HepG2 (cell line): ENCODE results near the gene PPP1CC. TPM values are rescaled to one million over a fixed set of nuclear protein-coding genes. Genes with fewer than 3 reads are reported as not detected.

Experiments
- ARID2 ChIP-seq: sonication (generic); formaldehyde crosslinking; IDR thresholded peaks from 2 replicates; pipeline ENCODE4 v1.8.1; 2022; ENCODE audit warnings: mild to moderate bottlenecking, missing genetic modification reagents, borderline replicate concordance
- CEBPB ChIP-seq: IDR thresholded peaks from 2 replicates; pipeline ENCODE4 v1.6.1; 2011; ENCODE audit warnings: low read depth, low read length, improper control_type of control experiment, borderline replicate concordance
- CEBPG ChIP-seq: IDR thresholded peaks from 2 replicates; pipeline ENCODE4 v1.6.1; 2016
- DPF2 ChIP-seq: sonication (generic); formaldehyde crosslinking; IDR thresholded peaks from 2 replicates; pipeline ENCODE4 v1.4.0; 2020; ENCODE audit warnings: mild to moderate bottlenecking, low read depth, missing genetic modification reagents, borderline replicate concordance
- EP300 ChIP-seq, 3 experiments: sonication (generic) in 1 of 3; formaldehyde crosslinking in 1 of 3; IDR thresholded peaks; 2 replicates each; pipeline versions ENCODE4 v1.5.1 to v1.6.1; 2011 to 2020; ENCODE audit warnings: low read depth in 2 of 3, low read length in 2 of 3, borderline replicate concordance in 1 of 3, improper control_type of control experiment in 1 of 3, mild to moderate bottlenecking in 1 of 3, missing genetic modification reagents in 1 of 3, moderate library complexity in 1 of 3
- ETV5 ChIP-seq: IDR thresholded peaks from 2 replicates; pipeline ENCODE4 v1.6.1; 2018; ENCODE audit warnings: missing biosample characterization, missing genetic modification reagents, inconsistent platforms, borderline replicate concordance
- FOXA1 ChIP-seq, 2 experiments: fragments of 450-650 bp in 1 of 2; sonication (generic) in 1 of 2; formaldehyde crosslinking in 1 of 2; IDR thresholded peaks; 2 replicates each; pipeline versions ENCODE4 v1.4.0 to v1.6.1; 2016 to 2020; ENCODE audit warnings: missing genetic modification reagents in 1 of 2
- FOXP1 ChIP-seq, 2 experiments: fragments of 450-650 bp in 1 of 2; IDR thresholded peaks; 2 replicates each; pipeline ENCODE4 v1.6.1; 2017 to 2018; ENCODE audit warnings: antibody characterized with exemption in 1 of 2
- GATAD2A ChIP-seq: IDR thresholded peaks from 2 replicates; pipeline ENCODE4 v1.6.1; 2016
- ISL2 ChIP-seq: sonication (generic); formaldehyde crosslinking; IDR thresholded peaks from 2 replicates; pipeline ENCODE4 v1.5.0; 2020; ENCODE audit warnings: missing genetic modification reagents
- MED1 ChIP-seq: sonication (generic); formaldehyde crosslinking; IDR thresholded peaks from 2 replicates; pipeline ENCODE4 v1.4.0; 2020; ENCODE audit warnings: missing genetic modification reagents
- NCOA2 ChIP-seq: sonication (generic); formaldehyde crosslinking; IDR thresholded peaks from 2 replicates; pipeline ENCODE4 v1.8.0; 2022; ENCODE audit warnings: inconsistent platforms
- PHF8 ChIP-seq: sonication (generic); formaldehyde crosslinking; IDR thresholded peaks from 2 replicates; pipeline ENCODE4 v1.5.0; 2020; ENCODE audit warnings: missing genetic modification reagents
- PPARG ChIP-seq: conservative IDR thresholded peaks from 2 replicates; pipeline ENCODE4 v1.6.1; 2016; ENCODE audit warnings: missing biosample characterization, missing genetic modification reagents
- RCOR2 ChIP-seq: IDR thresholded peaks from 2 replicates; pipeline ENCODE4 v1.6.1; 2016; ENCODE audit warnings: missing biosample characterization, missing genetic modification reagents
- RXRB ChIP-seq: IDR thresholded peaks from 2 replicates; pipeline ENCODE4 v1.6.1; 2016; ENCODE audit warnings: borderline replicate concordance, missing genetic modification reagents, missing compliant biosample characterization
- SALL1 ChIP-seq: sonication (generic); formaldehyde crosslinking; IDR thresholded peaks from 2 replicates; pipeline ENCODE4 v1.8.0; 2022; ENCODE audit warnings: mild to moderate bottlenecking, missing genetic modification reagents
- ZKSCAN5 ChIP-seq: sonication (generic); formaldehyde crosslinking; IDR thresholded peaks from 2 replicates; pipeline ENCODE4 v1.5.1; 2020; ENCODE audit warnings: mild to moderate bottlenecking, missing genetic modification reagents
- ZMYM4 ChIP-seq: sonication (generic); formaldehyde crosslinking; IDR thresholded peaks from 2 replicates; pipeline ENCODE4 v1.8.1; 2023; ENCODE audit warnings: mild to moderate bottlenecking, missing genetic modification reagents
- ZNF17 ChIP-seq: sonication (generic); formaldehyde crosslinking; IDR thresholded peaks from 2 replicates; pipeline ENCODE4 v1.5.0; 2020; ENCODE audit warnings: mild to moderate bottlenecking, missing genetic modification reagents
- ZNF749 ChIP-seq: sonication (generic); formaldehyde crosslinking; IDR thresholded peaks from 2 replicates; pipeline ENCODE4 v1.8.0; 2022; ENCODE audit warnings: mild to moderate bottlenecking, missing genetic modification reagents, moderate library complexity, borderline replicate concordance
- polyA plus RNA-seq, 8 experiments: library from polyadenylated mRNA; depleted of rRNA in 3 of 8; stranded (reverse) in 7 of 8; unstranded in 1 of 8; fragments of >200 nt; fragmentation: Illumina TruSeq in 4 of 8; extraction: Trizol in 4 of 8; gene quantifications; 2 replicates each; pipeline versions ENCODE4 v1.2.1 to v1.2.3, GENCODE V29; 2011 to 2016; ENCODE audit warnings: low read depth in 4 of 8, missing spikeins in 1 of 8, mixed read lengths in 1 of 8; ENCODE audit not compliant: insufficient read depth in 1 of 8
- total RNA-seq, 5 experiments: library from RNA; depleted of rRNA; stranded (reverse); fragments of >200 nt; fragmentation: Illumina TruSeq; extraction: Trizol; gene quantifications; 2 replicates each; pipeline ENCODE4 v1.2.3, GENCODE V29; 2016; ENCODE audit warnings: low read depth in 1 of 5
- TF ChIP-seq, protein P1 (sequence below): sonication (generic); formaldehyde crosslinking; IDR thresholded peaks from 2 replicates; pipeline ENCODE4 v1.5.1; 2020; ENCODE audit warnings: mild to moderate bottlenecking, missing genetic modification reagents, moderate library complexity

PPP1CC gene
- total and polyA plus RNA-seq, 2 of the 13 experiments (the other 11 are each of a cell fraction or from before 2014, with no cell fraction given): 178 to 187 TPM

DNA sequence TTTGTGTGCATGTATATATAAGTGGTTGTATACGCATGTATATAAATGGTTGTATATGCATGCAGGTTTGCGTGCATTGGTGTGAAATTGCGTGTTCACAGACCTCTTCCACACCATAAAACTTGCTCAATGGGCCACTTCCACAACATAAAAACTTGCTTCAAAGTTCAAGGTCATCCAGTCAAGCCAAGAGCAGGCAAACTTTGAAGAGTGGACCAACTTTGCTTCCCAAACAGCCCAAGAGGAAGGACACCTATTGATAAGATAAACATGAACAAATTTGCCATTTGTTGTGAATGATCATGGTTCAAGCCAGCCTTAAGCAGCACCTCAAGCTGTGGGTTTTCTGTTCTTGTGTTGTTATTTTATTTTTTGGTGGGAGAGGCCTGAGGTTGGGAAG is 25.2 kb upstream of the PPP1CC start (continued):
- no peak for TF ChIP-seq ZKSCAN5
- TF ChIP-seq ZNF749 (CRISPR knock-in tag): no peak
- TF ChIP-seq RCOR2 (CRISPR knock-in tag): peak; percentile 51; the same call in 1 of the 2 replicates
- TF ChIP-seq EP300 (IDR thresholded peaks at IDR 0.05; ENCODE audit: low read depth in 2 of 2, low read length in 2 of 2): 0 out of 4 replicates have a peak, but pooled peaks of 1 of the 2 experiments have one; percentile 38
- TF ChIP-seq EP300 (CRISPR knock-in tag; IDR thresholded peaks at IDR 0.05; ENCODE audit: borderline replicate concordance): peak; percentile 43; the same call in 1 of the 2 replicates
- peak; percentile 63; the same call in 1 of the 2 replicates for TF ChIP-seq SALL1 (CRISPR knock-in tag)
- TF ChIP-seq ETV5 (CRISPR knock-in tag): peak; percentile 52; the same call in 1 of the 2 replicates
- TF ChIP-seq, protein P1, sequence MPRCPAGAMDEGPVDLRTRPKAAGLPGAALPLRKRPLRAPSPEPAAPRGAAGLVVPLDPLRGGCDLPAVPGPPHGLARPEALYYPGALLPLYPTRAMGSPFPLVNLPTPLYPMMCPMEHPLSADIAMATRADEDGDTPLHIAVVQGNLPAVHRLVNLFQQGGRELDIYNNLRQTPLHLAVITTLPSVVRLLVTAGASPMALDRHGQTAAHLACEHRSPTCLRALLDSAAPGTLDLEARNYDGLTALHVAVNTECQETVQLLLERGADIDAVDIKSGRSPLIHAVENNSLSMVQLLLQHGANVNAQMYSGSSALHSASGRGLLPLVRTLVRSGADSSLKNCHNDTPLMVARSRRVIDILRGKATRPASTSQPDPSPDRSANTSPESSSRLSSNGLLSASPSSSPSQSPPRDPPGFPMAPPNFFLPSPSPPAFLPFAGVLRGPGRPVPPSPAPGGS (CRISPR knock-in tag): no peak
- TF ChIP-seq DPF2 (CRISPR knock-in tag): 0 out of 2 replicates have a peak, but pooled peaks have one; percentile 32
- TF ChIP-seq FOXA1 (IDR thresholded peaks at IDR 0.05): no peak
- TF ChIP-seq FOXA1 (CRISPR knock-in tag; IDR thresholded peaks at IDR 0.05): no peak
- peak; percentile 56 for TF ChIP-seq NCOA2 (CRISPR knock-in tag)
- no peak for TF ChIP-seq ZNF17
- TF ChIP-seq GATAD2A (CRISPR knock-in tag): peak; percentile 75
- TF ChIP-seq ARID2 (CRISPR knock-in tag): no peak
- peak; percentile 30; the same call in 1 of the 2 replicates for TF ChIP-seq CEBPB
- no peak for TF ChIP-seq ZMYM4
- no peak for TF ChIP-seq FOXP1 (IDR thresholded peaks at IDR 0.05)
- peak; percentile 54 for TF ChIP-seq FOXP1 (CRISPR knock-in tag; IDR thresholded peaks at IDR 0.05)
- TF ChIP-seq PPARG (CRISPR knock-in tag): 0 out of 2 replicates have a peak, but pooled peaks have one; percentile 22
- TF ChIP-seq RXRB (CRISPR knock-in tag): 0 out of 2 replicates have a peak, but pooled peaks have one; percentile 16
- peak; percentile 55 for TF ChIP-seq CEBPG (CRISPR knock-in tag)
- 0 out of 2 replicates have a peak, but pooled peaks have one; percentile 20 for TF ChIP-seq MED1
- TF ChIP-seq ISL2 (CRISPR knock-in tag): 0 out of 2 replicates have a peak, but pooled peaks have one; percentile 33
- 0 out of 2 replicates have a peak, but pooled peaks have one; percentile 26 for TF ChIP-seq PHF8 (CRISPR knock-in tag)
